Panc1 (cell line): ENCODE data around the gene GPD1. TPM values are rescaled to one million over a fixed set of nuclear protein-coding genes. Genes with fewer than 3 reads are reported as not detected.
"Not testable (repeated sequence)": the region's sequence is repeated elsewhere in the genome, so short reads cannot be mapped to it uniquely, and the experiment has no call there.

ENCODE experiments used
- ATAC-seq: fragments of 200-7000 bp; cut with Tn5 transposase; 2 replicates; pipeline ENCODE4 v1.9.1; 2020; ENCODE audit warnings: mild to moderate bottlenecking, moderate library complexity
- BruUV-seq: library from RNA; stranded (reverse); fragments of 400-500 nt; replicated peaks from 2 replicates; lab custom pipeline; 2021; lab: Mats Ljungman, UMichigan
- CTCF ChIA-PET: fragments of 300-600 bp; sonication (Branson Sonifier 250); formaldehyde crosslinking; loops from one replicate; lab custom pipeline; 2022; ENCODE audit warnings: antibody characterized with exemption; lab: Charles Lee
- POLR2A ChIA-PET: fragments of 300-600 bp; sonication (Branson Sonifier 250); formaldehyde crosslinking; loops from one replicate; lab custom pipeline; 2022; ENCODE audit warnings: antibody characterized with exemption; lab: Charles Lee
- DNase-seq: peaks from one replicate; pipeline ENCODE4 v3.0.0-alpha.2; 2010; ENCODE audit warnings: low read depth, low spot score
- H3K27ac ChIP-seq: 2 replicates; pipeline ENCODE4 v1.5.1; 2011; ENCODE audit warnings: mild to moderate bottlenecking, low read length, inconsistent platforms
- H3K27me3 ChIP-seq: fragments of 200-500 bp; sonication (Bioruptor generic); 2 replicates; pipeline ENCODE4 v1.6.0; 2014; ENCODE audit warnings: low read length, inconsistent platforms; ENCODE audit not compliant: control insufficient read depth, insufficient read depth
- H3K36me3 ChIP-seq: fragments of 200-500 bp; sonication (Bioruptor generic); 2 replicates; pipeline ENCODE4 v1.5.1; 2014; ENCODE audit warnings: inconsistent platforms, mild to moderate bottlenecking, low read length, moderate library complexity; ENCODE audit not compliant: control insufficient read depth, insufficient read depth
- H3K4me1 ChIP-seq: 2 replicates; pipeline ENCODE4 v1.5.1; 2011; ENCODE audit warnings: inconsistent platforms, mild to moderate bottlenecking, low read length, moderate library complexity; ENCODE audit not compliant: control insufficient read depth, insufficient read depth
- H3K4me3 ChIP-seq, 2 experiments: 2 replicates each; pipeline ENCODE4 v1.5.1; 2011 to 2012; ENCODE audit warnings: low read depth in 2 of 2, low read length in 2 of 2, mild to moderate bottlenecking in 2 of 2, inconsistent platforms in 1 of 2, moderate library complexity in 1 of 2
- H3K9me3 ChIP-seq: fragments of 200-500 bp; sonication (Bioruptor generic); 2 replicates; pipeline ENCODE4 v1.5.1; 2014; ENCODE audit warnings: low read depth, mild to moderate bottlenecking, inconsistent platforms, low read length, moderate library complexity; ENCODE audit not compliant: control insufficient read depth, insufficient read depth
- CTCF ChIP-seq: fragments of 450-650 bp; IDR thresholded peaks from 2 replicates; pipeline ENCODE4 v1.5.1; 2017; ENCODE audit warnings: mild to moderate bottlenecking
- POLR2AphosphoS5 ChIP-seq: IDR thresholded peaks from 2 replicates; pipeline ENCODE4 v1.6.1; 2012; ENCODE audit warnings: mild to moderate bottlenecking, low read depth, low read length, moderate library complexity
- REST ChIP-seq, 2 experiments: IDR thresholded peaks; 2 replicates each; pipeline ENCODE4 v1.6.1; 2011 to 2012; ENCODE audit warnings: low read depth in 2 of 2, control low read depth in 1 of 2, low read length in 1 of 2, mild to moderate bottlenecking in 1 of 2, moderate library complexity in 1 of 2; ENCODE audit not compliant: insufficient read depth in 1 of 2
- SIN3A ChIP-seq: IDR thresholded peaks from 2 replicates; pipeline ENCODE4 v1.6.1; 2012; ENCODE audit warnings: low read depth, mild to moderate bottlenecking, low read length, moderate library complexity, borderline replicate concordance; ENCODE audit not compliant: insufficient read depth
- TCF7L2 ChIP-seq: IDR thresholded peaks from 2 replicates; pipeline ENCODE4 v1.6.1; 2011; ENCODE audit warnings: mild to moderate bottlenecking, low read depth, low read length, inconsistent platforms
- in situ Hi-C: cut with HindIII; loops from 2 replicates; pipeline ENCODE4 v1.10.0; 2016; ENCODE audit warnings: low sequenced_read_pairs, low pct_unique_long_range_greater_than_20kb
- intact Hi-C: fragments of 100-400 bp; cut with micrococcal nuclease; formaldehyde crosslinking; loops from one replicate; pipeline ENCODE4 v1.10.0; 2022; ENCODE audit not compliant: unreplicated experiment
- total RNA-seq: library from RNA; stranded (reverse); gene quantifications from one replicate; pipeline ENCODE4 v1.2.1, GENCODE V29; 2021; ENCODE audit not compliant: unreplicated experiment

GPD1 gene
- total RNA-seq, 1 experiment from 2014 or later = 0.28 TPM

DNA sequence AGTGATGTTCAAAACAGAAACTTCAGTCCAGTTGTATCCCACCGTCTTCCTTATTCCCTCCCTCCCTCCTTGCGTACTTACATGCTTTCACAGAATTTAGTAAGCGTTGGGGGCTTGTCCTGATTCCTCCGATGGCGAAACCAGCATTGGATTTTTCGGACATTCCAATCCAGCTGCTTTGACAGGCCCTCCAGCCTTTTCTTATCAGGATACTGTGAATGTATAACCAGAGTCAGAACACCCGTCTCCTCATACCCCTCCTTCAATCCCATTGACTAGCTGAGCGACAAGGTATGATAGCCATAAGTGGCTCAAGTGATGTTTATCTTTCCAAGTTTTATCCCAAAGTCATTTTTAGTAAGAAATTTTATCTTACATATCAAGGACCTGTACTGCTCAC lies 39.2 kb downstream of the GPD1 start:
- TF ChIP-seq SIN3A = no peak
- TF ChIP-seq POLR2AphosphoS5 = no peak
- in situ Hi-C loops (no loop called here), intact Hi-C loops (no loop called here)
- CTCF ChIA-PET = no interaction called here
- Histone ChIP-seq H3K36me3 (no peaks in the 10 kb centered on the region; the same call in 1 of the 2 replicates), H3K4me3 (no peak overlapping the region), H3K4me1 (peaks cover 4% of the 10 kb centered on the region; the same call in 1 of the 2 replicates), H3K27me3 (no peaks in the 10 kb centered on the region), H3K9me3 (no peaks in the 10 kb centered on the region), H3K27ac (no peak overlapping the region)
- DNase-seq = no peak
- ATAC-seq = no peak
- BruUV-seq = no TSS peak
- POLR2A ChIA-PET = interaction anchor here (0.6 to 0.7 kb wide), 2 partner anchors 14 to 20 kb away, joined by 5 to 8 read pairs; no protein-coding TSS in a partner anchor

GRCh38 chr12:50145439-50145838 lies 41.6 kb downstream of the GPD1 start:
- Histone ChIP-seq H3K4me1 (peaks cover 4% of the 10 kb centered on the region; the same call in 1 of the 2 replicates), H3K27me3 (no peaks in the 10 kb centered on the region), H3K9me3 (no peaks in the 10 kb centered on the region), H3K27ac (no peak overlapping the region), H3K4me3 (no peak overlapping the region), H3K36me3 (no peaks in the 10 kb centered on the region)
- in situ Hi-C loops (no loop called here), intact Hi-C loops (no loop called here)
- no peak for TF ChIP-seq POLR2AphosphoS5
- BruUV-seq = no TSS peak
- no peak for ATAC-seq
- ChIA-PET CTCF (no interaction called here), POLR2A (interaction anchor here (0.6 kb wide), 1 partner anchor 75 kb away, joined by 3 read pairs; no protein-coding TSS in a partner anchor)
- no peak for DNase-seq

GRCh38 chr12:50147281-50147680 lies 43.5 kb downstream of the GPD1 start:
- TF ChIP-seq CTCF (no peak), REST (IDR thresholded peaks at IDR 0.05; ENCODE audit: insufficient read depth in 1 of 2, low read depth in 2 of 2, low read length in 1 of 2) (no peak), TCF7L2 (no peak), POLR2AphosphoS5 (no peak), SIN3A (no peak)
- DNase-seq (no peak), ATAC-seq (no peak)
- BruUV-seq = no TSS peak
- intact Hi-C loops (no loop called here), in situ Hi-C loops (no loop called here)
- no peaks in the 10 kb centered on the region for H3K27me3 ChIP-seq
- ChIA-PET CTCF (interaction anchor here (0.6 to 0.7 kb wide), 3 partner anchors 18 to 178 kb away, joined by 3 to 15 read pairs (median 6); no protein-coding TSS in a partner anchor), POLR2A (interaction anchor here (0.6 to 0.7 kb wide), 3 partner anchors 17 to 482 kb away, joined by 6 to 16 read pairs (median 7); no protein-coding TSS in a partner anchor)
- H3K9me3 ChIP-seq = no peaks in the 10 kb centered on the region
- no peak overlapping the region for H3K27ac ChIP-seq
- H3K4me3 ChIP-seq = no peak overlapping the region
- H3K4me1 ChIP-seq = peaks cover 9% of the 10 kb centered on the region; the same call in 1 of the 2 replicates
- H3K36me3 ChIP-seq = no peaks in the 10 kb centered on the region

- H3K4me1 ChIP-seq, DNase-seq, BruUV-seq, in situ Hi-C loops, POLR2A ChIA-PET, intact Hi-C loops, H3K36me3 ChIP-seq, H3K27ac ChIP-seq, H3K9me3 ChIP-seq, H3K4me3 ChIP-seq, ATAC-seq, H3K27me3 ChIP-seq: not testable (repeated sequence)
- CTCF ChIA-PET = interaction anchor here (0.7 kb wide), 1 partner anchor 166 kb away, joined by 15 read pairs; no protein-coding TSS in a partner anchor
Observed at GRCh38 chr12:50148011-50148410, 44.2 kb downstream of the GPD1 start.
